Measurements from ENCODE around the gene RAD52.

RAD52 gene

GRCh38 chr12:949453-950191 lies at the start of gene RAD52:
Gene RAD52, minus strand, starts transcription at chr12:949694. Its CDS starts 16,636 bp downstream, at chr12:933058.
- peak; percentile 95 to 99 for DNase-seq

- DNase-seq, result no peak
Observed at GRCh38 chr12:998020-998874, 48.8 kb upstream of the RAD52 start.

GRCh38 chr12:997505-997904 lies 48.0 kb upstream of the RAD52 start:
- no peak for DNase-seq

- no peak for DNase-seq
Observed at GRCh38 chr12:996881-997280, 47.4 kb upstream of the RAD52 start.

DNA sequence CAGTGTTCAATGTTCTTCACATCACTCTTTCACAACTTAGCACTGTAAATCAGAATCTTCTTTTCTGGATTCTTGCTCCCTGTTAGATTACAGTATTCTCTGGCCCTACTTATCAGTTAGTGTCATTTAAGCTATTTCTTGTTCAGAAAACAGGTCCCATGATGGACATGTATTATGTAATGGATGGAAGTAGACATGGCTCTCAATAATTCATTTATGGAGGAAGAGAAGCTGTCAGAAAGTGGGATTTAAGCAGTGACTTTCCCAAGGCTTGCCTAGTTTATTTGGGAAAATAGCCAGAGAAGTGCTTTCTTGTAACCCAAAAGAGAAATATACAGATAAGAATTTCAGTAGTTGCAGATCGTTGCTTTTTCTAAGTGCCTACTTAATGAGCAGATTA lies 43.2 kb upstream of the RAD52 start:
- no peak for DNase-seq

GRCh38 chr12:991350-992333 lies 42.1 kb upstream of the RAD52 start:
- DNase-seq, result peak in 1 of 2 donors; percentile 17

DNA sequence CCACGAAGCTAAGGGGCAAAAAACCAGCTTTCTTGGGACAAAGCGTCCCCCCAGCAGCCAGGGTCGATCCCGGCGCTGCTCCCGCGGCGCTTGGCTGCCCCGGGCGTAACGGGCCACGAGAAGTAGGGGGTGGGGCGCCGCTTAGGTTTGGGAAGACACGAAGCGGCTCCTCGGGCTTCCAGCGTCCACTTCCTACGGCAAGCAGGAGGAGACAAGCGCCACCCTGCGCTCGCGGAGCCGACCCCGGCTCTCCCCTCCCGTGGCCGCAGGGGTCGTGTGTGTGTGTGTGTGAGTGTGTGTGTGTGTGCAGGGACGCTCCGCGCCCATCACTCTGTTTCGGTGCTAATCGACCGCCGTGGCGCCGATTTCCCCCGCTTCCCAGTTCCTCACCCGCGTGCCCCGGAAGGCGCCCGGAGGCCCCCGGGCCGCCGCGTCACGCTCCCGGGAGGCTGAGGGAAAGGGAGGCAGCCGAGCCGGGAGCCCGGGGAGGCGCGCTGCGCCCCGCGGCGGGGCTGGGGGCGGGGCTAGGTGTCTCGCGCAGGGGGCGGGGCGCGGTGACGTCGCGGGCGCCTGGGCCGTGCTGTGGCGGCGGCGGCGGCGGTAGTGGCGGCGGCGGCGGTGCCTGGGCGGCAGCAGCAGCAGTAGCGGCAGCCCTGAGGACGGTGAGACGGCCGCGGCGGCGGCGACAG lies 41.3 kb upstream of the RAD52 start, which contains the start of gene ERC1:
TSS of gene ERC1 (plus strand) at position 563 of the 689 bp plus-strand sequence. CDS start 36,681 bp downstream, outside the sequence.
- peak; percentile 76 to 77 for DNase-seq

GRCh38 chr12:989751-990660 lies 40.5 kb upstream of the RAD52 start:
- no peak for DNase-seq

DNA sequence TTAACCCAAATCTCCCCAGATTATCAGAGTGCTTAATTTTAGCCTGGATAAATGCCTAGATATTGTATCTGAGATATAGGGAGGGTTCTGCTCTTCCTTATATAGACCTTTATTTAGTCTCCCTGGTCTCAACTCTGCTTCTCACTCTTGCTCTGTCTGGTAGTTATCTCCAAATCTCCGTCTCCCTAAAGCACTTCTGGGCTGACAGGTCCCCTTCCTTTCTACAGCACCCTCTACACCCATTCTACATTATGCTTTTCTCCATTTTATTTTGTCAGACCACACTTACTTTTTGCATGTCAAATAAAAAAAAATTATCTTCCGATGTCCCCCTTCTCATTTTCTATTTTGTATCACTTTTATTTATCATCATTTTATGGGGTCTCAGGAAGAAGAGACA lies 39.6 kb upstream of the RAD52 start:
- DNase-seq, result no peak

GRCh38 chr12:988646-989045 lies 39.2 kb upstream of the RAD52 start:
- DNase-seq, result no peak

DNA sequence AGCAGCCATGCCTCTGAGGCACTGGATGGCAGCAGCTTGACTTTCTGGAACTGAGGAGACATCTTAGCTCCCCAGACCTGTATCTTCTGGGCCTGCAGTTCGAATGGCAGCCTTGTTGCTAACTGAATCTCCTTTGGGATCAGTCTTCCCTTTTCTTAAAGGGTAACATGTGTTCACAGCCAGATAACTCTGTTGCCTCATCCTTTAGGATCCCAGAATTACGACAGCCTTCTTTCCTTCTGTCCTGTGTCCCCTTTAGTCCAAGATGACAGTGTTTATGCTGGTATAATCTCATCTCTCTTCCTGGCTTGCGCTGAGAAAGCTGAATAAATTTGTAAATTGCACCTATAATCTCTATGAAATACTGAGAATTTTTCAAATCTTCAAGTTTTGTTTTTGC lies 32.5 kb upstream of the RAD52 start:
- no peak for DNase-seq

GRCh38 chr12:981176-981828 lies 31.8 kb upstream of the RAD52 start:
- no peak for DNase-seq

- DNase-seq, result no peak
Observed at GRCh38 chr12:979349-979748, 29.9 kb upstream of the RAD52 start.

DNA sequence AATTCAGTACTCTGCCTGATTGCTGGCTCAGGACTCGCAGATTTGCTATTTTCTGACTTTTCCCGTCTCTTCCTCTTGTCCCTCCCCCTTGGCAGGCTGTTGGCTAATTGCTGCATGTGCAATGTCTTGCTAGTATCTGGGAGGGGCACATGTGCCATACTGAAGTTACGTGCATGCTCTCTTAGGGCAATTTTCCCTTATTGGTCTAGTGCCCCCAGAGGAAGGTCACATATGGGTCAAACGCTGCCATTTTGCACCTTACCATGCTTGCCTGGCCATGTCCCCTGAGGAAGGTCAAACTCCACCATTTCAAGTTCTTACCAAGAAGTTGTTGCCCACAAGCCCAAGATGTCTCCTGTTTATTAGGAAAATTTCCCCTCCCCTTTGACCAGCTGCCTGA lies 27.7 kb upstream of the RAD52 start:
- no peak for DNase-seq

DNA sequence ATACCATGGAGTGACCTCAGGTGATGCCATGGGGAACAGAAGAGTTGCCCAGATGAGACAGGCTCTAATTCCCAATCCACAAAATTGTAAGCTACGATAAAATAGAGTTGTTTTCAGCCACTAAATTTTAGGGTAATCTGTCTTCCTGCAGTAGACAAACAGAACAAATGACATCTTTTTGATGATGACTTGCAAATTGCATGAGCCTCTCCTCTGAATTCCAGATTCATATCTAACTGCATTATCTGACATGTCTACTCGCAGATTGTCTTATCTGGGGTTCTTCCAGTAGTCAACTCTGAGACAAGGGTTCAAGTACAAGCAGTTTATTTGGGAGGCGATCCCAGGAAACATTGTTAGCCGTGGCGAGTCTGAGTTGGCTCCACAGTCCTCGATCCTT lies 27.1 kb upstream of the RAD52 start:
- DNase-seq, result no peak

DNA sequence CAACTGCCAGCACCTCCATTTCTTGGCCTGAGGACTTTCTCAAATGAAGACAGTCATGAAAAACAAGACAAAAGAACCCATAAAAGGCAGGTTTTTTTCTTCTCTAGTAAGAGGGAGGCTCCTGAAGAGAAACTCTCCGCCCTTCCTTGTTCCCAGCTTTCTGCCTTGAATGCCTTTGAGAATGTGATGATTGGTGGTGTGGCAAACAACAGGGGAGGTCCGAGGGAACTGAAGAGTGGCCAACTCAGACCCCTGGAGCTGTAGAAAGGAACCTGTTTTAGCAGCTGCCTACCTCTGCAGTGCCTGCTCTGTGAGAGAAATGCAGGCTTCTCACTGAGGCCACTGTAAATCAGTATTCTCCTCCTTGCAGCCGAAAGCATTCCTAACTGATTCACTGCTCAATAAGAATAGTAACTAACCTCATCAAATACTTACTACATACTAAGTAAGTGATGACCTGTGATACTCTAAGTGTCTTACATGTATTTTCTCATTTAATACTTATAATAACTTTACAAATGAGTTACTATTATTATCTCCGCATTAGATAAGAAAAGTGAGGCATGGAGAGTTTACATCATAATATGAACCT lies 24.9 kb upstream of the RAD52 start:
- no peak for DNase-seq

DNA sequence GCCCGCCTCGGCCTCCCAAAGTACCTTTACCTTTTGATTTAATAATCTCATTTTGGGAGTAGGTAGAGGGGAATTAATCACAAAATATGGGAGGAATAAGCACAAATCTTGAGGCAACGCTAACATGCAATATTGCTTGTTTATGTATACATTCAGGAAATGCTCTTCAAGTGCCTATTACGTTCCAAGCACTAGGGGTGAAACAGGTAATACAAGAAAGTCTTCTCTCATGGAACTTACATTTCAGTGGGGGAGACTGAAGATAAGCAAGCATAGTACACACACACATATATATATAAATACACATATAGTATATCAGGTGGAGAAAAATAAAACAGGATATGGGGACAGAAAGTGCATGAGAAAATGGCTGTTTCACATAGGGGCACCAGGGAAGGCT lies 22.5 kb upstream of the RAD52 start:
- no peak for DNase-seq

GRCh38 chr12:969821-970220 lies 20.3 kb upstream of the RAD52 start:
- DNase-seq, result no peak

DNA sequence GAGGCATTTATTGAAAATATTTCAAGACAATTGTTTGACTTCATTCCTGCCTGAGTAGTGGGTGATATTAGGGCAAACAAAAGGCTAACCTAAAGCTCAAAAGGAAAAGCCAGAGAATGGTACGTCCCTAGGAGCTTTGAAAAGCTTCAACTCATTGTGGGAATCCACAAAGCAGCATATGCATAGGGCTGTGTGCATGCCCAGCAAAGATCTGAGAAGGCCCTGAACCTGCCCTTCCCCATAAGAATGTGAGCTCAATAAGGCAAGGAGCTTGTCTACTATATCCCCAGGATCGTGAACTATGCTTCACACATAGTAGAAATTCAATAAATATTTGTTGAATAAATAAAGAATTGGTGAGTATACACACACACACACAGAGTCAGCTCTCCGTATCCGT lies 19.1 kb upstream of the RAD52 start:
- no peak for DNase-seq

DNA sequence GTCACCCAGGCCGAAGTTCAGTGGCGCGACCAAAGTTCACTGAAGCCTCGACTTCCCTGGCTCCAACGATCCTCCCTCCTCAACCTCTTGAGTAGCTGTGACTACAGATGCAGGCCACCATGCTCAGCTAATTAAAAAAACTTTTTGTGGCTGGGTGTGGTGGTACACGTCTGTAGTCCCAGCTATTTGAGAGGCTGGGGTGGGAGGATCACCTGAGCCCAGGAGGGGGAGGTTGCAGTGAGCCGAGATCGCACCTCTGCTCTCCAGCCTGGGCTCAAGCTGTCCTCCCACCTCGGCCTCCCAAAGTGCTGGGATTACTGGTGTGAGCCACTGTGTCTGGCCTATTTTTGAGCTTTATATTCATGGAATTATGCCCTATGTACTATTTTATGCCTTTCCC lies 18.1 kb upstream of the RAD52 start:
- no peak for DNase-seq

Measured in bone marrow (tissue), 2 donors.